CD4-positive, alpha-beta memory T cell (primary cell): ENCODE measurements around the gene SPACDR. TPM values are rescaled to one million over a fixed set of nuclear protein-coding genes. Genes with fewer than 3 reads are reported as not detected.
"Not testable (repeated sequence)": the region's sequence is repeated elsewhere in the genome, so short reads cannot be mapped to it uniquely, and the experiment has no call there.

Source experiments
- CTCF ChIA-PET: fragments of 350-600 bp; sonication (Branson Sonifier 250); formaldehyde crosslinking; loops from one replicate; lab custom pipeline; 2021; ENCODE audit warnings: inconsistent platforms; ENCODE audit not compliant: partially characterized antibody; lab: Charles Lee
- POLR2A ChIA-PET: fragments of 350-600 bp; sonication (Branson Sonifier 250); formaldehyde crosslinking; loops from one replicate; lab custom pipeline; 2021; ENCODE audit not compliant: partially characterized antibody; lab: Charles Lee
- DNase-seq, 5 donors: peaks; one replicate each; pipeline versions ENCODE4 v3.0.0 to v3.0.0-alpha.2; 2020 to 2022; ENCODE audit warnings: mixed read lengths in 1 of 5
- H3K27ac ChIP-seq: one replicate; pipeline ENCODE4 v1.7.0; 2013; ENCODE audit warnings: low read depth, low read length
- H3K27me3 ChIP-seq: 2 replicates; pipeline ENCODE4 v1.7.0; 2013; ENCODE audit warnings: mild to moderate bottlenecking, low read length, moderate library complexity; ENCODE audit not compliant: insufficient read depth
- H3K36me3 ChIP-seq: 2 replicates; pipeline ENCODE4 v1.7.0; 2013; ENCODE audit warnings: mild to moderate bottlenecking, low read length, moderate library complexity; ENCODE audit not compliant: insufficient read depth
- H3K4me1 ChIP-seq: 2 replicates; pipeline ENCODE4 v1.7.0; 2013; ENCODE audit warnings: mild to moderate bottlenecking, low read length, moderate library complexity; ENCODE audit not compliant: insufficient read depth
- H3K4me3 ChIP-seq, 2 donors: one replicate each; pipeline ENCODE4 v1.7.0; 2013; ENCODE audit warnings: low read length in 2 of 2, mild to moderate bottlenecking in 1 of 2
- H3K9me3 ChIP-seq, 2 donors: one replicate each; pipeline ENCODE4 v1.7.0; 2013; ENCODE audit warnings: low read length in 2 of 2, control low read depth in 1 of 2; ENCODE audit not compliant: control insufficient read depth in 1 of 2
- H3K27ac Mint-ChIP-seq, 7 donors: one replicate each; pipeline ENCODE4 v1.8.0; 2020 to 2021; ENCODE audit warnings: mixed read lengths in 7 of 7, mild to moderate bottlenecking in 6 of 7, inconsistent platforms in 3 of 7, moderate library complexity in 3 of 7
- H3K27me3 Mint-ChIP-seq, 2 donors: one replicate each; pipeline ENCODE4 v1.8.0; 2020 to 2021; ENCODE audit warnings: mixed read lengths in 2 of 2
- H3K36me3 Mint-ChIP-seq, 2 donors: one replicate each; pipeline ENCODE4 v1.8.0; 2020 to 2021; ENCODE audit warnings: mixed read lengths in 2 of 2, inconsistent platforms in 1 of 2, mild to moderate bottlenecking in 1 of 2
- H3K4me1 Mint-ChIP-seq, 4 donors: one replicate each; pipeline ENCODE4 v1.8.0; 2020 to 2021; ENCODE audit warnings: mixed read lengths in 4 of 4, mild to moderate bottlenecking in 1 of 4
- H3K4me3 Mint-ChIP-seq, 8 donors: one replicate each; pipeline ENCODE4 v1.8.0; 2020 to 2021; ENCODE audit warnings: mixed read lengths in 8 of 8, mild to moderate bottlenecking in 7 of 8, moderate library complexity in 6 of 8, inconsistent platforms in 3 of 8
- H3K9me3 Mint-ChIP-seq, 8 donors: one replicate each; pipeline ENCODE4 v1.8.0; 2020 to 2021; ENCODE audit warnings: mixed read lengths in 8 of 8, mild to moderate bottlenecking in 5 of 8, inconsistent platforms in 3 of 8, moderate library complexity in 1 of 8
- intact Hi-C: fragments of 100-400 bp; cut with micrococcal nuclease; formaldehyde crosslinking; loops from one replicate; pipeline ENCODE4 v1.15.1; 2023
- polyA plus RNA-seq, 2 donors: library from polyadenylated mRNA; unstranded; fragments of 300-500 nt; fragmentation: Illumina TruSeq; gene quantifications; one replicate each; pipeline ENCODE4 v1.2.3, GENCODE V29; 2021
- total RNA-seq, 2 experiments: library from RNA; stranded (reverse); gene quantifications; one replicate each; pipeline ENCODE4 v1.2.3, GENCODE V29; 2021

The SPACDR gene
- total and polyA plus RNA-seq, 4 experiments from 2014 or later, result 0.26 to 5.7 (median 2.5) TPM

- no peaks in the 10 kb centered on the region for H3K9me3 ChIP-seq
- intact Hi-C loops, result no loop called here
- H3K27me3 ChIP-seq, result no peaks in the 10 kb centered on the region
- no peaks in the 10 kb centered on the region for H3K36me3 ChIP-seq
- peak overlapping the region in 2 of 7 donors; percentile 14 to 68 for H3K27ac Mint-ChIP-seq
- H3K27ac ChIP-seq, result no peak overlapping the region
- H3K4me1 ChIP-seq, result peaks cover 10% of the 10 kb centered on the region
- H3K9me3 Mint-ChIP-seq, result no peaks in the 10 kb centered on the region
- H3K36me3 Mint-ChIP-seq, result peaks cover 0 to 6% of the 10 kb centered on the region in 2 donors
- H3K4me1 Mint-ChIP-seq, result peaks cover 5 to 20% (median 6%) of the 10 kb centered on the region in 4 donors
- no peaks in the 10 kb centered on the region for H3K27me3 Mint-ChIP-seq
- DNase-seq, result no peak
- CTCF ChIA-PET, result interaction anchor here (0.8 to 1.8 kb wide), 5 partner anchors 14 to 250 kb away, joined by 3 to 9 read pairs (median 3); partner anchors contain the start of gene POP7
- H3K4me3 Mint-ChIP-seq, result no peak overlapping the region
- H3K4me3 ChIP-seq, result no peak overlapping the region
- POLR2A ChIA-PET, result interaction anchor here (1.0 to 3.1 kb wide), 6 partner anchors 8 to 158 kb away, joined by 3 to 14 read pairs (median 6); partner anchors contain the start of genes MEPCE, MOSPD3, PPP1R35 and ZCWPW1
Observed at GRCh38 chr7:100455206-100455605, 8.9 kb downstream of the SPACDR start.

- peaks cover 14% of the 10 kb centered on the region for H3K4me1 ChIP-seq
- POLR2A ChIA-PET, result interaction anchor here (0.8 to 1.9 kb wide), 5 partner anchors 10 to 158 kb away, joined by 3 to 8 read pairs (median 4); partner anchors contain the start of genes MOSPD3 and PPP1R35
- H3K4me3 ChIP-seq, H3K4me3 Mint-ChIP-seq, H3K9me3 ChIP-seq, intact Hi-C loops, H3K27me3 Mint-ChIP-seq, H3K27me3 ChIP-seq, H3K36me3 ChIP-seq, H3K36me3 Mint-ChIP-seq, H3K27ac Mint-ChIP-seq, H3K9me3 Mint-ChIP-seq, H3K27ac ChIP-seq: not testable (repeated sequence)
- peak in 1 of 5 donors; percentile 3 for DNase-seq
- CTCF ChIA-PET, result interaction anchor here (0.7 to 2.3 kb wide), 3 partner anchors 15 to 16 kb away, joined by 4 to 5 read pairs (median 4); no protein-coding TSS in a partner anchor
- peaks cover 5 to 20% (median 6%) of the 10 kb centered on the region in 4 donors for H3K4me1 Mint-ChIP-seq
Observed at GRCh38 chr7:100453854-100454253, 10.2 kb downstream of the SPACDR start.

GRCh38 chr7:100452513-100452912 is 11.5 kb downstream of the SPACDR start:
- DNase-seq, result no peak
- no peak overlapping the region for H3K4me3 Mint-ChIP-seq
- no peaks in the 10 kb centered on the region for H3K36me3 Mint-ChIP-seq
- Histone ChIP-seq H3K4me3 (no peak overlapping the region), H3K36me3 (no peaks in the 10 kb centered on the region), H3K4me1 (peaks cover 14% of the 10 kb centered on the region), H3K27me3 (no peaks in the 10 kb centered on the region), H3K9me3 (no peaks in the 10 kb centered on the region), H3K27ac (no peak overlapping the region)
- no peaks in the 10 kb centered on the region for H3K9me3 Mint-ChIP-seq
- POLR2A ChIA-PET, result interaction anchor here (1.2 to 1.9 kb wide), 3 partner anchors 22 to 160 kb away, joined by 4 read pairs; partner anchors contain the start of genes MOSPD3 and ZCWPW1
- no peaks in the 10 kb centered on the region for H3K27me3 Mint-ChIP-seq
- CTCF ChIA-PET, result interaction anchor here (0.7 to 2.3 kb wide), 3 partner anchors 15 to 320 kb away, joined by 3 to 6 read pairs (median 5); no protein-coding TSS in a partner anchor
- no peak overlapping the region for H3K27ac Mint-ChIP-seq
- intact Hi-C loops, result no loop called here
- peaks cover 4 to 20% (median 6%) of the 10 kb centered on the region in 4 donors for H3K4me1 Mint-ChIP-seq

- no peaks in the 10 kb centered on the region for H3K27me3 ChIP-seq
- peaks cover 22% of the 10 kb centered on the region for H3K4me1 ChIP-seq
- peaks cover under 1 to 14% (median 4%) of the 10 kb centered on the region in 4 donors for H3K4me1 Mint-ChIP-seq
- H3K36me3 ChIP-seq, result no peaks in the 10 kb centered on the region
- no peaks in the 10 kb centered on the region for H3K9me3 ChIP-seq
- H3K27me3 Mint-ChIP-seq, result no peaks in the 10 kb centered on the region
- H3K4me3 Mint-ChIP-seq, result peak overlapping the region in 4 of 8 donors; percentile 1 to 43 (median 18)
- H3K27ac ChIP-seq, result no peak overlapping the region
- POLR2A ChIA-PET, result interaction anchor here (1.0 to 3.1 kb wide), 3 partner anchors 11 to 19 kb away, joined by 4 to 33 read pairs (median 10); partner anchors contain the start of genes MEPCE and PPP1R35
- DNase-seq, result no peak
- intact Hi-C loops, result no loop called here
- CTCF ChIA-PET, result interaction anchor here (0.7 to 1.8 kb wide), 7 partner anchors 20 to 378 kb away, joined by 3 to 7 read pairs (median 5); no protein-coding TSS in a partner anchor
- no peaks in the 10 kb centered on the region for H3K9me3 Mint-ChIP-seq
- no peaks in the 10 kb centered on the region for H3K36me3 Mint-ChIP-seq
- H3K27ac Mint-ChIP-seq, result no peak overlapping the region
- H3K4me3 ChIP-seq, result no peak overlapping the region
Observed at GRCh38 chr7:100449190-100449795, 14.8 kb downstream of the SPACDR start.

GRCh38 chr7:100447363-100447762 is 16.7 kb downstream of the SPACDR start:
- H3K9me3 Mint-ChIP-seq, H3K27ac Mint-ChIP-seq, DNase-seq, intact Hi-C loops, H3K36me3 ChIP-seq, H3K9me3 ChIP-seq, H3K27me3 Mint-ChIP-seq, H3K4me3 Mint-ChIP-seq, H3K27me3 ChIP-seq, H3K4me3 ChIP-seq, H3K27ac ChIP-seq, H3K36me3 Mint-ChIP-seq: not testable (repeated sequence)
- peaks cover 1 to 22% (median 5%) of the 10 kb centered on the region in 4 donors for H3K4me1 Mint-ChIP-seq
- peaks cover 23% of the 10 kb centered on the region for H3K4me1 ChIP-seq
- CTCF ChIA-PET, result interaction anchor here (0.6 to 1.2 kb wide), 2 partner anchors 40 to 172 kb away, joined by 3 read pairs; no protein-coding TSS in a partner anchor
- POLR2A ChIA-PET, result interaction anchor here (1.1 to 5.1 kb wide), 2 partner anchors 11 to 18 kb away, joined by 3 to 26 read pairs; partner anchors contain the start of genes MEPCE, PPP1R35 and ZCWPW1

- ChIA-PET CTCF (no interaction called here), POLR2A (interaction anchor here (0.5 to 5.1 kb wide), 3 partner anchors 10 to 242 kb away, joined by 4 to 26 read pairs (median 11); partner anchors contain the start of genes MEPCE, PPP1R35 and ZCWPW1)
- no peak overlapping the region for H3K4me3 Mint-ChIP-seq
- Histone ChIP-seq H3K9me3 (no peaks in the 10 kb centered on the region), H3K4me3 (no peak overlapping the region), H3K36me3 (no peaks in the 10 kb centered on the region), H3K27me3 (no peaks in the 10 kb centered on the region), H3K4me1 (peaks cover 23% of the 10 kb centered on the region), H3K27ac (no peak overlapping the region)
- H3K9me3 Mint-ChIP-seq, result no peaks in the 10 kb centered on the region
- peak overlapping the region in 1 of 7 donors; percentile 53 for H3K27ac Mint-ChIP-seq
- no peaks in the 10 kb centered on the region for H3K36me3 Mint-ChIP-seq
- intact Hi-C loops, result no loop called here
- DNase-seq, result no peak
- peaks cover 1 to 21% (median 5%) of the 10 kb centered on the region in 4 donors for H3K4me1 Mint-ChIP-seq
- H3K27me3 Mint-ChIP-seq, result no peaks in the 10 kb centered on the region
Observed at GRCh38 chr7:100446040-100446439, 18.0 kb downstream of the SPACDR start.
